AG09319 (cell line): ENCODE results near the gene ATG7.

Experiments
- DNase-seq: peaks from one replicate; pipeline ENCODE4 v3.0.0-alpha.2; 2010; ENCODE audit warnings: low read depth; ENCODE audit errors: extremely low read depth
- TF ChIP-seq, protein P1 (sequence below): IDR thresholded peaks from 2 replicates; pipeline ENCODE4 v1.5.1; 2011; ENCODE audit warnings: low read depth, mild to moderate bottlenecking, inconsistent platforms, low read length, moderate library complexity

The ATG7 gene

DNA sequence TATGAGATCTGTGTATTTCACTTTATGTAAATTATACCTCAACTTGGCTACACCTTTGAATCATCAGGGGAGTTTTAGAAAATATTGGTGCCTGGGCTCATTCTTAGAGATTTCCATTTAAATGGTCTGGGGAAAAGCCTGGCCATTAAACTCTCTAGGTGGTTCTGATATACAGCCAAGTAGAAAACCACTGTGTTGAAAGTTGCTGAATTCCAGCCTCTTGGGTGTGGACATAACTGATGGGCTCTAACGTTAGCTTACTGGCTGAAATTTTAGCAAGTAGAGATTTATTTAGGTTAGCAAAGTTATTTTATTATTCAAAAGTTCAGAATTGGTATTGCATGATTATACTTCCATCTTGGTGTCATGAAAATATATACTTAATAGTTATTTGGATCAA lies 84.1 kb downstream of the ATG7 start:
- TF ChIP-seq, protein P1, sequence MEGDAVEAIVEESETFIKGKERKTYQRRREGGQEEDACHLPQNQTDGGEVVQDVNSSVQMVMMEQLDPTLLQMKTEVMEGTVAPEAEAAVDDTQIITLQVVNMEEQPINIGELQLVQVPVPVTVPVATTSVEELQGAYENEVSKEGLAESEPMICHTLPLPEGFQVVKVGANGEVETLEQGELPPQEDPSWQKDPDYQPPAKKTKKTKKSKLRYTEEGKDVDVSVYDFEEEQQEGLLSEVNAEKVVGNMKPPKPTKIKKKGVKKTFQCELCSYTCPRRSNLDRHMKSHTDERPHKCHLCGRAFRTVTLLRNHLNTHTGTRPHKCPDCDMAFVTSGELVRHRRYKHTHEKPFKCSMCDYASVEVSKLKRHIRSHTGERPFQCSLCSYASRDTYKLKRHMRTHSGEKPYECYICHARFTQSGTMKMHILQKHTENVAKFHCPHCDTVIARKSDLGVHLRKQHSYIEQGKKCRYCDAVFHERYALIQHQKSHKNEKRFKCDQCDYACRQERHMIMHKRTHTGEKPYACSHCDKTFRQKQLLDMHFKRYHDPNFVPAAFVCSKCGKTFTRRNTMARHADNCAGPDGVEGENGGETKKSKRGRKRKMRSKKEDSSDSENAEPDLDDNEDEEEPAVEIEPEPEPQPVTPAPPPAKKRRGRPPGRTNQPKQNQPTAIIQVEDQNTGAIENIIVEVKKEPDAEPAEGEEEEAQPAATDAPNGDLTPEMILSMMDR: no peak
- no peak for DNase-seq

DNA sequence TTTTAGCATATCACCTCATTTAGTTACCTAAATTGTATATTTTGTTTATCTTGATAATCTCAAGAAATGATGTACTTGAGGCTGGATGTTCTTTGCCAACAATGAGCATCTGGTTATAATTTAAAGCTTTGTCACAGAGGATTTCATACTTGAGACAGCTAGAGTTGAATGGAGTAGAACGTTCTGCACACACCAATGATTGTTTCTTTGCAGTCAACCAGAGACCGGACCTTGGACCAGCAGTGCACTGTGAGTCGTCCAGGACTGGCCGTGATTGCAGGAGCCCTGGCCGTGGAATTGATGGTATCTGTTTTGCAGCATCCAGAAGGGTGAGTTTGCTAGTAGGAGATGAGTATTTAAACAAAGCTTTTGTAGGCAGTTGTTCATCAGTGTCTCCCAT lies 90.4 kb downstream of the ATG7 start:
- TF ChIP-seq, protein P1: no peak
- peak; percentile 70 for DNase-seq

DNA sequence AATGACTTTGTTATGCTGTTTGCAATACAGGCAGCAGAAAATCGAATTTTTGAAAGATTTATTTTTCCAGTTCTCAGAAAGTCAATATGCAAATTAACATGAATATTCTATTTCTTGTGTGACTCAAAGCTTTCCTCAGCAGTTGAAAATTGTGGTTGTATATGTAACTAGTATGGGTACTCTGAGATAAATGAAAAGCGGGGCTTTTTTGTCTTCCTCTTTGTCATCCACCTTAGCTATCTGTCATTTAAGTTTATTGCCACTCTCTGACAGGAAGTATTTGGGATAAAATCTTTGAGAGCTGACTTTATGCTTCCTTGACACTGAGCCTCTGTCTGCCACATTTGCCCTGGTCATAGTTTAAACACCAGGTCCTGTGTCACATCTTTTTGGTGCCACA lies 91.5 kb downstream of the ATG7 start:
- TF ChIP-seq, protein P1: no peak
- no peak for DNase-seq

DNA sequence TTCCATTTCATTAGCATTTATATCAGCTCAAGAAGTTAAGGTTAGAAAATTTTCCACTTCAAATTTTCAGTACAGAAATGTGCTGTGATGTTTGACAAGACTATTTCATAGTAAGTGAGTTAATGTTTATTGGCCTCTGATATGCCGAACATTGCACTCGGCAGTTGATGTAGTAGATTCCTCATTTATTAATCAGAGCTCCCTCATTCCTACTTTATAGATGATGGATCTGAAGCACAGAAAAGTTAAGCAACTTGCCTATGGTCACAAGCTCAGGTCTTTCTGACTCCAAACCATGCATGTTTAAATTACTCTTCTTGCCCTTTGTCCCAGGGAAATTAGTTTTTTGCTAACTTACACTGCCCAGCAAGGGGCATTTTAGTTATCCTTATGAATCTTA lies 92.0 kb downstream of the ATG7 start:
- TF ChIP-seq, protein P1: no peak

DNA sequence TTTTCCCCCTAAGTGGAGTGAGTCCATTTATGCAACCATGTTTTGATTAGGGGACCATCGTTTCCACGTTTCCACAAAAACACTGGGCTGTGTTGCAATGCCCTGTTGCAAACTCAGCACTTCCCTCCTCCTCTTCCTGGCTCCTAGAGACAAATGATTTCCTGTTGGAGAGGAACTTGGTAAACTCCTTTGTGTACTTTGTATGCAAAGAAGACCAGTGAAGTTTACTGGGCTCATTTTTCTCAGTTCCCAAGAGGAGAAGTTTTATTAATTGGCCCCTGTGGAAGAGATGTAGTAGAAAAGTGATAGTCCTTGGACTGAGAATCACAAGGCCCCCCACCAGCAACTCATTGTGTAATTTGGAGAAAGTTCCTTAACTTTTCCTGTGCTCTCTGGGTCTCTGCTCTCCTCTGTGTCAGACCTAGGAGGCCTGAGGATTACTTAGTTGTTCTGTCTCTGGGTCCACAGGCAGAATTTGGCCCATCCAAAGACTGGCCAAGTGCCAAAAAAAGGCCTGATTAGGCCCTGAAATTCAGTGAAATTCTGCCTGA lies 95.0 kb downstream of the ATG7 start:
- DNase-seq: peak; percentile 56
- TF ChIP-seq, protein P1: no peak

More for the DNA sequence above, 92.0 kb downstream of the ATG7 start:
- no peak for DNase-seq

DNA sequence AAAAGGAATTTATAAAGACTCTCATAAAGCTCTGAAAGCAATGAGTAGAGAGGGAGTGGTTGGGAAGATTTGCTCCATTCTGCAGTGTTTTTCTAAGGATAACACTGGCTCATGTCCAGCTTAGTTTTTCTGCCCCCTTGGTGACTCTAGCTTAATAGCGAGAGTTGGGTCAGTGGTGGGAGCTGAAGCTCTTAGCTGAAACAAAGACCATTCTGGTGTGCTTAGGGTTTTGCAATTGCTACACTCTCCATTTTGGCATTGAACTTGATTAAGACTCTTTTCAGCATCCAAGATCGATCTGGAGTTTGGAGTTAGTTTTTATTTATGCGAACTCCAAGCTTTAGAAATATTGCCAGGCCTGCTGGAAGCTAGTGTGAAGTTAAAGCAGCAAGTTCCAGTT lies 98.0 kb downstream of the ATG7 start:
- TF ChIP-seq, protein P1: no peak
- DNase-seq: no peak

DNA sequence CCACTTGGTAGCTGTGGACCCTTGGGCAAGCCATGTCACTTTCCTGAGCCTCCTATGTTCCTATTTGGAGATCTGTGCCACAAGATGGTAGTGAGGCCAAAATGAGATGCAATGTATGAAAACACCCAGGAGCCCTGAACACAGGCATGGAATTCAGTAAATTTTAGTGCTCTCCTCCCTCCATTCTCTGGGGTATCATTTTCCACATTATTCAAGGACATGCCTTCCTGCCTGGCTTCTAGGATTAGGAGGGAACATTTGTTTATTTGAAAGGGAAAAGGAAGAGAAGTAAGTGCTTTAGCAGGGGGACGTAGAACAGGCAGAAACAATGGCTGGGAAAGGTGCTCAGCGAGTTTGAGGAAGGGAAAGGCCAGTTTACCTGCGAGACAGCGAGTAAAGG lies 98.8 kb downstream of the ATG7 start:
- no peak for DNase-seq
- TF ChIP-seq, protein P1: no peak
